ENCODE measurements around the gene APOO.

GRCh38 chrX:23857363-23857762 is 50.4 kb downstream of the APOO start:
- TF ChIP-seq CTCF (IDR thresholded peaks at IDR 0.05): no peak
- no peak for TF ChIP-seq ZFX (IDR thresholded peaks at IDR 0.05; ENCODE audit: borderline replicate concordance)
